Uterus (tissue), 2 donors: Measurements from ENCODE around the gene RAPGEF2.

ENCODE experiments used
- CTCF ChIP-seq, 4 experiments: fragments of 200-600 bp in 2 of 4; fragments of 450-650 bp in 2 of 4; sonication (generic) in 2 of 4; IDR thresholded peaks; one replicate each; pipeline ENCODE4 v1.5.1; 2016 to 2019; ENCODE audit warnings: antibody characterized with exemption in 4 of 4, mild to moderate bottlenecking in 2 of 4, moderate library complexity in 1 of 4
- POLR2A ChIP-seq, 2 donors: fragments of 450-650 bp; IDR thresholded peaks; one replicate each; pipeline ENCODE4 v1.6.1; 2016; ENCODE audit warnings: antibody characterized with exemption in 2 of 2, mild to moderate bottlenecking in 1 of 2, moderate library complexity in 1 of 2

GRCh38 chr4:159142681-159143384 lies 40.0 kb downstream of the RAPGEF2 start:
- TF ChIP-seq CTCF (IDR thresholded peaks at IDR 0.05) (no peak), POLR2A (IDR thresholded peaks at IDR 0.05) (no peak)
